T-helper 2 cell treated with Interferon-gamma antibody and Interleukin-4, amounts not matched to agents 100 ng/mL and 5 ng/mL, for 36 hours (primary cell): ENCODE results near the gene SLC39A13. TPM values are rescaled to one million over a fixed set of nuclear protein-coding genes. Genes with fewer than 3 reads are reported as not detected.

Source experiments
- intact Hi-C: fragments of 100-400 bp; cut with micrococcal nuclease; formaldehyde crosslinking; loops from one replicate; pipeline ENCODE4 v1.15.1; 2023
- total RNA-seq: library from RNA; stranded (reverse); gene quantifications from 2 replicates; pipeline ENCODE4 v1.2.3, GENCODE V29; 2022

Gene SLC39A13
- total RNA-seq, 1 donor from 2014 or later, result 20.2 TPM

DNA sequence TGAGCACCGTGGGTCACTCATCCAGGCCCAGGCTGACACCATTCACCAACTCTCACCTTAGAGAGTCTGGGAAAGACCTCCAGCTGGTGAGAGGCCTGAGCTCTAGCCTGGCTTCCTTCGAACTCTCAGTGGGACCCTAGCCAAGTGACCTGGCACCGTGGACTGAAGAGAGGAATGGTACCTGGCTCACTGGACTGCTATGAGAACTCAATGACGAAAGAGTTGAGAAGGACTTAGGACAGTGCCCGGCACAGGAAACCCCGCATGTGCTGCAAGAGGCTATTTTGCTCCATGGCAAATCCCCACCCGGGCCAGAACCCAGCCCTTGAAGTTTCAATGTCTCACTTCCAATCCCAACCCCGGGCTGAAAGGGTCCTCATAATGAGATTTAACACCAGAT is 41.2 kb downstream of the SLC39A13 start:
- intact Hi-C loops, result no loop called here

DNA sequence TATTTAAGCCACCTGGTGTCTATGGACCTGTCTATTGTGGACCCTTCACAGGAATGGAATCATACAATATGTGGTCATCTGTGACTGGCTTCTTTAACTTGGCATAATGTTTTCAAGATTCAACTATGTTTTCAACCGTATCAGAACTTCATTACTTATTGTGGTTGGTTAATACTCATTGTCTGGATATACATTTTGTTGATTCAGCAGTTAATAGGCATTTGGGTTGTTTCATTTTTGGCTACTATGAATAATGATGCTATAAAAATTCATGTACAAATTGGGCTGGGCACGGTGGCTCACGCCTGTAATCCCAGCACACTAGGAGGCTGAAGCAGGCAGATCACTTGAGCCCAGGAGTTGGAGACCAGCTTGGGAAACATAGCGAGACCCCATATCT is 43.0 kb downstream of the SLC39A13 start:
- intact Hi-C loops, result no loop called here

DNA sequence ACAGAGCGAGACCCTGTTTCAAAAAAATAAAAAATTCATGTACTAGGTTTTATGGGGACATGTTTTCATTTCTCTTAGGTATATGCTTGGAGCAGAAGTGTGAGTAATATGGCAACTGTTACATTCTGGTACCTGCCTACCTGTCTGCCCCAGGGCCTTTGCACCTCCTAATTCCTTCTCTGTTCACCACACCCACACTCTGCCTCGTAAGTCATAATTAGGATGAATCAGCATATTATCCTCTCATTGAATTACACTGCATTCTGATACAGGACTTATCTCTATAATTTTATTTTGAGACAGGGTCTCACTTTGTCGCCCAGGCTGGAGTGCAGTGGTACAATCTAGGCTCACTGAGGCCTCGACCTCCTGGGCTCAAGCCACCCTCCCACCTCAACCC is 43.6 kb downstream of the SLC39A13 start:
- intact Hi-C loops, result no loop called here

DNA sequence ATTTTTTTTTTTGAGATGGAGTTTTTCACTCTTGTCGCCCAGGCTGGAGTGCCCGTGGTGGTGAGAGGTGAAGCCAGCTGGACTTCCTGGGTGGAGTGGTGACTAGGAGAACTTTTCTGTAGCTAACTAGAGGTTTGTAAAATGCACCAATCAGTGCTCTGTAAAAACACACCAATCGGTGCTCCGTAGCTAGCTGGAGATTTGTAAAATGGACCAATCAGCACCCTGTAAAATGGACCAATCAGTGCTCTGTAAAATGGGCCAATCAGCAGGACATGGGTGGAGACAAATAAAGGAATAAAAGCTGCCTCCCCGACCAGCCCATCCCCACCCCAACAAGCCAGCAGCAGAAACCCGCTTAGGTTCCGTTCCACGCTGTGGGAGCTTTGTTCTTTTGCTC is 45.0 kb downstream of the SLC39A13 start:
- intact Hi-C loops, result no loop called here

DNA sequence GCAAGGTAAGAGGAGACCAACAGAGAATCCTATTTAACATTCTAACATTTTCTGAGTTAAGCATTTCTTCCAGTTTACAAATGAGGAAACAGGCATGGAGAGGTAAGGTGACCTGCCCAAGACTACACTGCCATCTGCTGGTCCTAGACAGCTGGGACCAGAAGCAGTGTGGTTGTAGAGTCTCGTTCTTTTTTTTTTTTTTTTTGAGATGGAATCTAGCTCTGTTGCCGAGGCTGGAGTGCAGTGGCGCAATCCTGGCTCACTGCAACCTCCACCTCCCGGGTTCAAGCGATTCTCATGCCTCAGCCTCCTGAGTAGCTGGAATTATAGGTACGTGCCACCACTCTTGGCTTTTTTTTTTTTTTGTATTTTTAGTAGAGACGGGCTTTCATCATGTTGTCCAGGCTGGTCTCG is 45.9 kb downstream of the SLC39A13 start:
- intact Hi-C loops, result loop anchor here (1.0 kb wide), 3 partner anchors 28 to 277 kb away; partner anchors contain the start of gene PSMC3

DNA sequence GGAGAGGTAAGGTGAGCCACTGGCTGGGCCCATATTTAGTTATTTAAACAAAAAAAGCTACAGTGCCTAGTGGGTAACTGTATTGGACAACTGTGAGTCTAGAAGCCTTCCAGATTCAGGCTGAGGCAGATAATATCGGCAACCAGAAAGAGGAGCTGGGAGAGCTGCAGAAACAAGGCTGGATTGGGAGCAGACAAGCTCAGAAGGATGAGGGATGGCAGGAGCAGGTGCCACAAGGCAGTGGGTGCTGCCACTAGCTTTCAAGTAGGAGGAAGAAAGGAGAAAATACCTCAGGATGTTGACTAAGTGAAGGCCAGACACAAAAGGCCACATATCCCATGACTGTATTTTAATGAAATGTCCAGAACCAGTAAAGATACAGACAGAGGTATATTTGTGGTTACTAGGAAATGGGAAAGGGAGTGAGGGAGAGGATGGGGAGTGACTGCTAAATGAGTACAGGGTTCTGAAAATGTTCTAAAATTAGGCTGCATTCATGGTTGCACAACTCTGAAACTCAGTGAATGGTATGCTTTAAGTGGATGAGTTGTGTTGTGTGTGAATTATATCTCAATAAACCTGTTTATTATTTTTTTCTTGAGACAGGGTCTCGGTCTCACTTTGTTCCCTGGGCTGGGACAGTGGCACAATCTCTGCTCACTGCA is 52.3 kb downstream of the SLC39A13 start:
- intact Hi-C loops, result no loop called here

- intact Hi-C loops, result no loop called here
Observed at GRCh38 chr11:47461876-47462275, 53.5 kb downstream of the SLC39A13 start.

GRCh38 chr11:47464483-47464882 is 56.1 kb downstream of the SLC39A13 start:
- intact Hi-C loops, result no loop called here

Other genes with a start within 250 kb of the SLC39A13 start
- gene ARFGAP2, start 231.7 kb upstream of the SLC39A13 start, total RNA-seq, result 97.0 and 97.9 TPM in 2 replicates
- gene PACSIN3, start 222.2 kb upstream of the SLC39A13 start, total RNA-seq, result 5.7 and 5.9 TPM in 2 replicates
- 135 and 139 TPM in 2 replicates for gene DDB2, start 193.6 kb upstream of the SLC39A13 start, total RNA-seq
- gene ACP2, start 159.8 kb upstream of the SLC39A13 start, total RNA-seq, result 29.0 and 33.5 TPM in 2 replicates
- 7.5 and 9.0 TPM in 2 replicates for gene NR1H3, start 150.6 kb upstream of the SLC39A13 start, total RNA-seq
- 99.7 and 100 TPM in 2 replicates for gene MADD, start 138.5 kb upstream of the SLC39A13 start, total RNA-seq
- not detected in 2 replicates for gene MYBPC3, start 55.9 kb upstream of the SLC39A13 start, total RNA-seq
- not detected in 2 replicates for gene SPI1, start 30.0 kb upstream of the SLC39A13 start, total RNA-seq
- gene PSMC3, start 17.8 kb downstream of the SLC39A13 start, total RNA-seq, result 176 and 181 TPM in 2 replicates
- gene RAPSN, start 40.5 kb downstream of the SLC39A13 start, total RNA-seq, result 0.93 and 1.1 TPM in 2 replicates
- 115 and 123 TPM in 2 replicates for gene CELF1, start 144.5 kb downstream of the SLC39A13 start, total RNA-seq
- 34.2 and 38.4 TPM in 2 replicates for gene PTPMT1, start 157.0 kb downstream of the SLC39A13 start, total RNA-seq
- 17.2 and 17.8 TPM in 2 replicates for gene KBTBD4, start 170.4 kb downstream of the SLC39A13 start, total RNA-seq
- 111 and 127 TPM in 2 replicates for gene NDUFS3, start 170.5 kb downstream of the SLC39A13 start, total RNA-seq
- gene FAM180B, start 178.1 kb downstream of the SLC39A13 start, total RNA-seq, result 0.18 and 0.20 TPM in 2 replicates
- gene C1QTNF4, start 185.8 kb downstream of the SLC39A13 start, total RNA-seq, result 0.30 and 0.52 TPM in 2 replicates
- 103 and 104 TPM in 2 replicates for gene MTCH2, start 234.0 kb downstream of the SLC39A13 start, total RNA-seq